ENCODE measurements around the gene GBP5. TPM values are rescaled to one million over a fixed set of nuclear protein-coding genes. Genes with fewer than 3 reads are reported as not detected.

The GBP5 gene
- polyA plus RNA-seq, 3 donors: 9.8 to 36.4 (median 16.9) TPM

DNA sequence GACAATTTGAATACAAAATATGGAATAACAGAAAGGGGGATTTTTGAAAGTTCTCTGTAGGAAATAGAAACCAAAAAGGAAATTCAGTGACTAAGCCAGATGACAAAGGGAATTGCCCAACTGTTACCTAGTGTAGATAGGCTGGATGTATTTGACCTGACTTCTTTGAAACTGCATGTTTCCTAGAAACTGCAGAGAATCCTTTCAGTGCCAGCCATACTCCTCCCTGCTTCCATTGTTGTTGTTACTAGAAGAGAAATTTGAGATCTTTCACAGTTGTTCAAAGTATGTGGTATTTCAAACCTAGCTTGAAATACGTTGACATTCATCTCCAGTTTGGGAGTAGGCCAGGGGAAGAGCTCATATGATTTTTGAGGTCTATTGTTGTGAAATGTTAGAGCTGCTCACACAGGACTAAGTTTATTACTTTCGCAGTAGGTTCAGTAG lies 1.8 kb upstream of the GBP5 start:
- Histone ChIP-seq H3K4me2 (replicated peaks; ENCODE audit: extremely low read depth, low read length, poor library complexity, severe bottlenecking) (peak overlapping the region; percentile 40), H3K4me3 (replicated peaks in 1 of 3; ENCODE audit: low read depth in 2 of 3, low read length in 3 of 3) (peak overlapping the region in 1 of 3 experiments; percentile 35), H2AFZ (ENCODE audit: insufficient read depth, low read depth, low read length, poor library complexity, severe bottlenecking) (peak overlapping the region; percentile 37), H3K36me3 (replicated peaks in 1 of 2; ENCODE audit: control insufficient read depth in 1 of 2, insufficient read depth in 2 of 2, low read length in 2 of 2) (peaks cover 0 to under 1% of the 10 kb centered on the region in 2 donors), H3K9ac (ENCODE audit: insufficient read depth, low read length, poor library complexity, severe bottlenecking) (peak overlapping the region; percentile 7), H4K20me1 (ENCODE audit: insufficient read depth, low read length) (no peaks in the 10 kb centered on the region), H3K4me1 (ENCODE audit: control insufficient read depth in 1 of 2, insufficient read depth in 2 of 2, low read length in 2 of 2) (peaks cover 34 to 51% of the 10 kb centered on the region in 2 donors), H3K27ac (ENCODE audit: low read depth in 1 of 2, low read length in 2 of 2) (peak overlapping the region in 1 of 2 donors; percentile 84), H3K79me2 (ENCODE audit: insufficient read depth, low read length) (peaks cover 4% of the 10 kb centered on the region), H3K9me3 (replicated peaks in 1 of 2; ENCODE audit: control insufficient read depth in 1 of 2, insufficient read depth in 1 of 2, low read length in 2 of 2) (peaks cover 0 to 7% of the 10 kb centered on the region in 2 donors), H3K27me3 (ENCODE audit: control insufficient read depth in 2 of 2, insufficient read depth in 2 of 2, low read length in 2 of 2) (no peaks in the 10 kb centered on the region)
- TF ChIP-seq, protein P1, sequence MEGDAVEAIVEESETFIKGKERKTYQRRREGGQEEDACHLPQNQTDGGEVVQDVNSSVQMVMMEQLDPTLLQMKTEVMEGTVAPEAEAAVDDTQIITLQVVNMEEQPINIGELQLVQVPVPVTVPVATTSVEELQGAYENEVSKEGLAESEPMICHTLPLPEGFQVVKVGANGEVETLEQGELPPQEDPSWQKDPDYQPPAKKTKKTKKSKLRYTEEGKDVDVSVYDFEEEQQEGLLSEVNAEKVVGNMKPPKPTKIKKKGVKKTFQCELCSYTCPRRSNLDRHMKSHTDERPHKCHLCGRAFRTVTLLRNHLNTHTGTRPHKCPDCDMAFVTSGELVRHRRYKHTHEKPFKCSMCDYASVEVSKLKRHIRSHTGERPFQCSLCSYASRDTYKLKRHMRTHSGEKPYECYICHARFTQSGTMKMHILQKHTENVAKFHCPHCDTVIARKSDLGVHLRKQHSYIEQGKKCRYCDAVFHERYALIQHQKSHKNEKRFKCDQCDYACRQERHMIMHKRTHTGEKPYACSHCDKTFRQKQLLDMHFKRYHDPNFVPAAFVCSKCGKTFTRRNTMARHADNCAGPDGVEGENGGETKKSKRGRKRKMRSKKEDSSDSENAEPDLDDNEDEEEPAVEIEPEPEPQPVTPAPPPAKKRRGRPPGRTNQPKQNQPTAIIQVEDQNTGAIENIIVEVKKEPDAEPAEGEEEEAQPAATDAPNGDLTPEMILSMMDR (IDR thresholded peaks at IDR 0.05): no peak
- WGBS (ENCODE audit: insufficient coverage): no CpG with 5 or more reads among the region's 2 CpGs
- no peaks in the 10 kb centered on the region for H3K27me3 Mint-ChIP-seq (ENCODE audit: low read depth in 3 of 3)
- H3K36me3 Mint-ChIP-seq: peaks cover 4 to 14% of the 10 kb centered on the region in 2 donors
- peak overlapping the region; percentile 87 to 93 (median 92) for H3K27ac Mint-ChIP-seq
- peaks cover 0 to 12% (median 10%) of the 10 kb centered on the region in 7 donors for H3K9me3 Mint-ChIP-seq
- H3K4me3 Mint-ChIP-seq: peak overlapping the region; percentile 53 to 77
- H3K4me1 Mint-ChIP-seq: peaks cover 55% of the 10 kb centered on the region
- DNase-seq: peak; percentile 65 to 87 (median 79)
- intact Hi-C loops (cut with micrococcal nuclease): no loop called here

DNA sequence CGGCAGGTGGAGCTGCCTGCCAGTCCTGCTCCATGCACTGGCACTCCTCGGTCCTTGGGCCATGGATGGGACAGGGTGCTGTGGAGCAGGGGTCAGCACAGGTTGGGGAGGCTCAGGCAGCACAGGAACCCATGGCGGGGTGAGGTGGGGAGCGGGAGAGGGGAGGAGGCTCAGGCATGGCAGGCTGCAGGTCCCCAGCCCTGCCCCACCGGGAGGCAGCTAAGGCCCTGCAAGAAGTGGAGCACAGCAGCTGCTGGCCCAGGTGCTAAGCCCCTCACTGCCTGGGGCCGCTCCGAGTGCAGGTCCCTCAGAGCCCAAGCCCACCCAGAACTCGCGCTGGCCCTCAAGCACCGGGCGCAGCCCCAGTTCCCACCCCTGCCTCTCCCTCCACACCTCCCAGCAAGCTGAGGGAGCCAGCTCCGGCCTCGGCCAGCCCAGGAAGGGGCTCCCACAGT lies 691 bp upstream of the GBP5 start:
- peaks cover 4% of the 10 kb centered on the region for H3K79me2 ChIP-seq (ENCODE audit: insufficient read depth, low read length)
- no peak for DNase-seq
- H3K27me3 ChIP-seq (ENCODE audit: control insufficient read depth in 2 of 2, insufficient read depth in 2 of 2, low read length in 2 of 2): no peaks in the 10 kb centered on the region
- Mint-ChIP-seq H3K9me3 (peaks cover 0 to 12% (median 10%) of the 10 kb centered on the region in 7 donors), H3K4me3 (peak overlapping the region in 1 of 2 donors; percentile 98), H3K36me3 (peaks cover 12 to 24% of the 10 kb centered on the region in 2 donors), H3K27me3 (ENCODE audit: low read depth in 3 of 3) (no peaks in the 10 kb centered on the region), H3K27ac (peak overlapping the region in 5 of 7 donors; percentile 89 to 96 (median 92)), H3K4me1 (peaks cover 61% of the 10 kb centered on the region)
- no peak overlapping the region for H3K4me2 ChIP-seq (replicated peaks; ENCODE audit: extremely low read depth, low read length, poor library complexity, severe bottlenecking)
- H3K9ac ChIP-seq (ENCODE audit: insufficient read depth, low read length, poor library complexity, severe bottlenecking): no peak overlapping the region
- no peak overlapping the region for H2AFZ ChIP-seq (ENCODE audit: insufficient read depth, low read depth, low read length, poor library complexity, severe bottlenecking)
- peaks cover 0 to 7% of the 10 kb centered on the region in 2 donors for H3K9me3 ChIP-seq (replicated peaks in 1 of 2; ENCODE audit: control insufficient read depth in 1 of 2, insufficient read depth in 1 of 2, low read length in 2 of 2)
- peaks cover 38 to 58% of the 10 kb centered on the region in 2 donors for H3K4me1 ChIP-seq (ENCODE audit: control insufficient read depth in 1 of 2, insufficient read depth in 2 of 2, low read length in 2 of 2)
- peak overlapping the region in 1 of 3 experiments; percentile 77 for H3K4me3 ChIP-seq (replicated peaks in 1 of 3; ENCODE audit: low read depth in 2 of 3, low read length in 3 of 3)
- WGBS (ENCODE audit: insufficient coverage): 89% methylated on average over 12 of the region's 13 CpGs
- intact Hi-C loops (cut with micrococcal nuclease): loop anchor here in 1 of 2 donors (2.0 kb wide), 2 partner anchors 77 to 147 kb away; partner anchors contain the start of gene GBP2
- peaks cover under 1 to 12% of the 10 kb centered on the region in 2 donors for H3K36me3 ChIP-seq (replicated peaks in 1 of 2; ENCODE audit: control insufficient read depth in 1 of 2, insufficient read depth in 2 of 2, low read length in 2 of 2)
- TF ChIP-seq, protein P1 (IDR thresholded peaks at IDR 0.05): no peak
- no peaks in the 10 kb centered on the region for H4K20me1 ChIP-seq (ENCODE audit: insufficient read depth, low read length)
- peak overlapping the region; percentile 50 to 84 for H3K27ac ChIP-seq (ENCODE audit: low read depth in 1 of 2, low read length in 2 of 2)

All from CD14-positive monocyte (primary cell).